NOMO-1 treated with DMSO at 0.1 percent for 48 hours (cell line): ENCODE measurements around the gene MAPK8IP3.
A peak's percentile ranks its signal among the peaks of the same experiment; 100 is the strongest.

Experiments used
- DNase-seq: peaks from one replicate; lab custom pipeline; 2025; ENCODE audit not compliant: unreplicated experiment; lab: John Stamatoyannopoulos, UW

Gene MAPK8IP3, protein sequence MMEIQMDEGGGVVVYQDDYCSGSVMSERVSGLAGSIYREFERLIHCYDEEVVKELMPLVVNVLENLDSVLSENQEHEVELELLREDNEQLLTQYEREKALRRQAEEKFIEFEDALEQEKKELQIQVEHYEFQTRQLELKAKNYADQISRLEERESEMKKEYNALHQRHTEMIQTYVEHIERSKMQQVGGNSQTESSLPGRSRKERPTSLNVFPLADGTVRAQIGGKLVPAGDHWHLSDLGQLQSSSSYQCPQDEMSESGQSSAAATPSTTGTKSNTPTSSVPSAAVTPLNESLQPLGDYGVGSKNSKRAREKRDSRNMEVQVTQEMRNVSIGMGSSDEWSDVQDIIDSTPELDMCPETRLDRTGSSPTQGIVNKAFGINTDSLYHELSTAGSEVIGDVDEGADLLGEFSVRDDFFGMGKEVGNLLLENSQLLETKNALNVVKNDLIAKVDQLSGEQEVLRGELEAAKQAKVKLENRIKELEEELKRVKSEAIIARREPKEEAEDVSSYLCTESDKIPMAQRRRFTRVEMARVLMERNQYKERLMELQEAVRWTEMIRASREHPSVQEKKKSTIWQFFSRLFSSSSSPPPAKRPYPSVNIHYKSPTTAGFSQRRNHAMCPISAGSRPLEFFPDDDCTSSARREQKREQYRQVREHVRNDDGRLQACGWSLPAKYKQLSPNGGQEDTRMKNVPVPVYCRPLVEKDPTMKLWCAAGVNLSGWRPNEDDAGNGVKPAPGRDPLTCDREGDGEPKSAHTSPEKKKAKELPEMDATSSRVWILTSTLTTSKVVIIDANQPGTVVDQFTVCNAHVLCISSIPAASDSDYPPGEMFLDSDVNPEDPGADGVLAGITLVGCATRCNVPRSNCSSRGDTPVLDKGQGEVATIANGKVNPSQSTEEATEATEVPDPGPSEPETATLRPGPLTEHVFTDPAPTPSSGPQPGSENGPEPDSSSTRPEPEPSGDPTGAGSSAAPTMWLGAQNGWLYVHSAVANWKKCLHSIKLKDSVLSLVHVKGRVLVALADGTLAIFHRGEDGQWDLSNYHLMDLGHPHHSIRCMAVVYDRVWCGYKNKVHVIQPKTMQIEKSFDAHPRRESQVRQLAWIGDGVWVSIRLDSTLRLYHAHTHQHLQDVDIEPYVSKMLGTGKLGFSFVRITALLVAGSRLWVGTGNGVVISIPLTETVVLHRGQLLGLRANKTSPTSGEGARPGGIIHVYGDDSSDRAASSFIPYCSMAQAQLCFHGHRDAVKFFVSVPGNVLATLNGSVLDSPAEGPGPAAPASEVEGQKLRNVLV (N-terminal part only)

DNA sequence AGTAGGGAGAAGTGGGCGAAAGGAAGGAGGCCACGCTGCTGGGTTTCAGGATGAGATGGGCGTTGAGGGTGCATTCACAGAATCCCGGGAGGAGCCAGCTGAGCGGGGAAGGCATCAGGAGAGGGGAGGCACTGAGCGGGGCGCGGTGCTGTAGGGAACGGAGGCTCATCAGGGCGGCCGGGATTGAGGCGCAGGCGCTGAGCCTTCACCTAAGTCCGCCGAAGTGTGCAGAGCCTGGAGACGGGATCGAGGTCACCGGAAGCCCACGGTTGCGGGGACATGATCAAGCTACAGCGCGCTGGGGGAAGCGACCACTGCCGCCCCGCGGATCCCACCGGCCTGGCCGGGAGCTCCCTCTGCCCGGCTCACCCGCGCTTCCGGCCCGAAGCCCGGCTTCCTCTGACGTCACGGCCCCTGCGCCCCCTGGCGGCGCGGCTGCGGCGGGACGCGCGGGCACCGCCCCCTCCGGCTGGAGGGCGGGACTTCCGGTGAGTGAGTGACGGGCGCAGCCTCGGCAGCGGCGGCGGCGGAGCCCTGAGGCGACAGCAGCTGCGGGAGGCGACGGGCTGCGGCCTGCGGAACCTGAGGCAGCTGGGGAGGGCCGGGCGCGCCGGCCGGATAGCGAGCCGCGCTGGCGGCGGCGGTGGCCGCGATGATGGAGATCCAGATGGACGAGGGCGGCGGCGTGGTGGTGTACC, at the start of gene MAPK8IP3:
Gene MAPK8IP3, plus strand, starts transcription at position 508 of the 698 bp plus-strand sequence. Its CDS starts 145 bp downstream, at position 653.
- DNase-seq: peak; percentile 78

DNA sequence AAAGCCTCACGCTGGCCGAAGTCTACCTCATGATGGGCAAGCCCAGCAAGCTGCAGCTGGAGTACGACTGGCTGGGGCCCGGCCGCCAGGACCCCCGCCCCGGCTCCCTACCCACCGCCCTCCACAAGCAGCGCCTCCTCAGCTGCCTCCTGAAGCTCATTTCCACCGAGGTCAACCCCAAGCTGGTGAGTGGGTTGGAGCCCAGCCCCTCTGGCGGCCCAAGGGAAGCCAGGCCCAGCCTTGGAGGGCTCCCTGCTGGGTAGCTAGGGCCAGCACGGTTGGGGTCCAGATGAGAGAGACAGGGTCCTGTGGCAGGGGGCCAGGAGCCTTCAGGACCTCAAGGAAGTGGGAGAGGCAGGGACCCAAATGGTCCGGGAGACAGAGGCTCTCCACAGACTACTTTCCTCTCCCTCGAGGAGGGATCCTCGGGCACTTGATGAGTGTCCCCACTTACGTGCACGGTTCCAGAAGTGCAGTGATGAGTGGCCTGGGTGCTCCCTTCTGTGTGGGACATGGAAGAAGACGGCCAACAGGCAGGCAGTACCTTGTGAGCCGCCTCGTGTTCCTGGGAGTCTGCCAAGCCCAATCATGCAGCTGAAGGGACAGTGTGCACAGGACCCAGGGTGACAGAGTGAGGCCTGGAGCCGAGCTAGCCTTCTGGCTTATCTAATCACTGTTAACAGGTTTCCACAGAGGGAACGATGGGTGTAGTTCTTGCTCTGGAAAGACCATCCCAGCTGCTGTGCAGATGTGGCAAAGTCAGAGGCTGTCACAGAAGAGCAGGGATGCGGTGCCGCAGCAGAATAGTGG, 49.0 kb upstream of the MAPK8IP3 start:
- no peak for DNase-seq

DNA sequence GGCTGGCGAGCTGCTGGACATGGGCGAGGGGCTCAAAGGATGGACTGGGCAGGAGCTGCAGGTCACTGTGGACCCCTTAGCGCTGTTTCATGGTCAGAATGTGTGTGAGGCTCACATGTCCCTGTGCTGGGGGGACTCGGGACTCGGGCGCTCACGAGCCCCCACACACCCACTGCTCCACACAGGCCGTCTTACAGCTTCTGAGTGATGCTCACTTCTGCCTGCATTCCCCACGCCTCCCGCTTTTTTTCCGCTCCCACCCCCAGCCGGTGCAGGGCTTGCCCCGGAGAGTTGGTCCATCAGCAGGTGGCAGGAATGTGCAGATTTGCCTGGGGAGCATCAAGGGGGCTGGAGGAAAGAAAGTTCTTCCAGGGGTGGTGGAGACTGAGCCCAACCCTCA, 48.2 kb upstream of the MAPK8IP3 start:
- no peak for DNase-seq

DNA sequence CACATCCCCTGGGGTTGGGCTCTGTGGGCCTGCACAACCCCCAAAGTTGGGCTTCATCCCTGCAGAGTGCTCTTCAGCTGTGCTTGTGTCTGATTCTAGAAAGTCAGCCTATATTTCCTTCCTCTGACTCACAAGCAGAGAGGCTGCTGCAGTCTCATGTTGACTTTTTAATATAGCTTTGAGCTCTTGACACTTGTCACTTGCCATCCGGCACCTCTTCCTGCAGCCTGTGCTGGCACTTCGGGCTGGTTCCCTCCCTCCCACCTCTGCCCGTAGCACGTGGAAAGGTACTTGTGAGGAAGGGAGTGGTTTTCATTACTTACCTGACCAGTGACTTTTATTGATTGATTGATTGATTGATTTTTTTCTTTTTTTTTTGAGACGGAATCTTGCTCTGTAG, 47.0 kb upstream of the MAPK8IP3 start:
- no peak for DNase-seq

DNA sequence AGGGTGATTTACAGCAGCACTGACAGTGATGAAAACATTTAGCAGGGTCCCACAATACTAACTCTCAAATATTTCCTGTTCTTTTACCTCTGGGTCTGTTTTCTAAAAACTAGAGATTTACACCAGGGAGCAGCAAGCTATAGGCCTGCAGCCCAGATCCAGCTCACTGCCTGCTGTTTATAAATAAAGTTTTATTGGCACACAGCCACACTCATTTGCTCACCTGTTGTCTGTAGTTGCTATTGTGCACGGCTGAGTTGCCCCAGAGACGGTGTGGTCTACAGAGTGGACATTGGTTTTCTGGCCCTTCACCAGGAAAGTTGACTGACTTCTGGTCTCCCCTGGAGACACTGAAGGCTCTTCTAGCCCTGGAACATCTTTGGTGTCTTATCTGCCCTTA, 44.2 kb upstream of the MAPK8IP3 start:
- no peak for DNase-seq

DNA sequence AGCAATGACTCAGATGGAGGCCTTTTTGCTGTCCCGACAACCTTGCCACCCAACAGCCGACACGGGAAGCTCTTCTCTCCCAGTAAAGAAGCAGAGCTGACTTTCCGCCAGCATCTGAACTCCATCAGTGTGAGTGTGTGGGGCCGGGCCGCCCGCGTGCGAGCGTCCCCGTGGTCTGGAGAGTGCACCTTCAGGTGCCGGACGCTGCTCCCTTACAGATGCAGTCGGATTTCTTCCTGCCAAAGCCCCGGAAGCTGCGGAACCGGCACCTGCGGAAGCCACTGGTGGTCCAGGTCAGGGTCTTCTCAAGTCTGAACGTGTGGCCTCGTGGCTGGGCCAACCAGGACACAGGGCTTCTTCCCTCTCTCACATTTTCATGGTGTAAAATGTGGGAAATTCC, 43.5 kb upstream of the MAPK8IP3 start:
- DNase-seq: no peak

DNA sequence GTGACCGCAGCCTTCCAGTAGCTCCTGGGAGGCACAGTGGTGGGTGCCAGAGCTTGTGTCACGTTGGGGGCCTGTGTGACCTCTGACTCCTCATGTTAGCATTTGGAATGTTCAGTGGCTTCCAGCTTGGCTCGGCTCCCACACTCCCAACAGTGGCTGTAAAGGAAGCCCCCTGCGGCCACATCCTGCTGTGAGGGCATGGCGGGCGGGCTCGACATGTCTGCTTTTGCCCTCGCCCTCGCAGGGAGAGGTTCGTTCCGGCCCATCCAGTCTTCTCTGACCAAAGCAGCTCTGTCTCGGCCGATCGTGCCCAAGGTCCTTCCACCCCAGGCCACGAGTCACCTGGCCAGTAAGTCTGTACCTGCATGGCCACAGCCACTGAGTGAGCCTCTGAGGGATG, 40.2 kb upstream of the MAPK8IP3 start:
- DNase-seq: no peak

DNA sequence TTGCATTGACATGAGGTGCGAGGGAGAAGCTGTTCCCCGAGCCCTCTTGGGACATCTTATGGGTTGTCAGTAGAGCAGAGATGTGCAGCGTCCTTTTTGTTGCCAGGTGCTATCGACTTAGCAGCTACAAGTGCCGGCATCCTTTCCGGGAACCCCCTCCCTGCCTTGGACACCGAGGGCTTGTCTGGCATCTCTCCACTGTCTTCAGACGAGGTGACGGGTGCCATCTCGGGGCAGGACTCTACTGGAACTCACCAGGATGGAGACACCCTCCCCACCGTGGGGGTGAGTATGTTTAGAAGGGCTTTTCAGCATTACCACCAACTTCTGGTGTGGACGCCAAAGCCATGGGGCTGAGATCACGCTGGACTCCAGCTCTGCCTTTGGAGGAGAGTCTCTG, 39.7 kb upstream of the MAPK8IP3 start:
- no peak for DNase-seq

DNA sequence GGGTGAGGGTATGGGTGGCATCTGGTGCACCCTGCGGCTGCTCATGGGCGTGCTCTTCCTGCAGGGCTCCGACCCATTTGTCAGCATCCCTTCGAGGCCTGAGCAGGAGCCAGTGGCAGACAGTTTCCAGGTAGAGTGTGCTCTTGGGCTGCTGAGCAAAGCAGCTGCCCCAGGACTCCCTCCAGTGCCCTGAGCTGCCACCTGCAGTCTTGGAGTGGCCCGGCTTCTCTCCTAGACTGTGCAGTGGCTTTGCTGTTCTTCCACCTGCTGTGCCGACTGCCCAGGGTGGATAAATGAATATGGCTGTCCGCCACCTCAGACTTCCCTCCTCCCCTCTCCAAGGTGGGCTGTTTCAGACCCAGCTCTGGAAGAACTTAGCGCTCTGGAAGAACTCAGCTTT, 38.7 kb upstream of the MAPK8IP3 start:
- no peak for DNase-seq

DNA sequence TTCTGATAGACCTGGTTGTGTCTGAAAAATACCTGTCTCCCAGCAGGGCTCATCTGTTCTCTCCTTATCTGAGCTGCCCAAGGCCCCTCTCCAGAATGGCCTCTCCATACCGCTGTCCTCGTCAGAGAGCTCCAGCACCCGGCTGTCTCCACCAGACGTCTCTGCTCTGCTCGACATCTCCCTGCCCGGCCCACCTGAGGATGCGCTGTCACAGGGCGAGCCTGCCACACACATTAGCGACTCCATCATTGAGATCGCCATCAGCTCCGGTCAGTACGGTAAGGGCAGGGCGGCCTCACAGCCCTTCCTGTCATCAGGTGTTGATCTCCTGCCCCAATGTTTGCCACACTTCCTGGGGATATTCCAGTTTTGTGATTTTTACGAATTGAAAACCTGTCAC, 38.1 kb upstream of the MAPK8IP3 start:
- no peak for DNase-seq

DNA sequence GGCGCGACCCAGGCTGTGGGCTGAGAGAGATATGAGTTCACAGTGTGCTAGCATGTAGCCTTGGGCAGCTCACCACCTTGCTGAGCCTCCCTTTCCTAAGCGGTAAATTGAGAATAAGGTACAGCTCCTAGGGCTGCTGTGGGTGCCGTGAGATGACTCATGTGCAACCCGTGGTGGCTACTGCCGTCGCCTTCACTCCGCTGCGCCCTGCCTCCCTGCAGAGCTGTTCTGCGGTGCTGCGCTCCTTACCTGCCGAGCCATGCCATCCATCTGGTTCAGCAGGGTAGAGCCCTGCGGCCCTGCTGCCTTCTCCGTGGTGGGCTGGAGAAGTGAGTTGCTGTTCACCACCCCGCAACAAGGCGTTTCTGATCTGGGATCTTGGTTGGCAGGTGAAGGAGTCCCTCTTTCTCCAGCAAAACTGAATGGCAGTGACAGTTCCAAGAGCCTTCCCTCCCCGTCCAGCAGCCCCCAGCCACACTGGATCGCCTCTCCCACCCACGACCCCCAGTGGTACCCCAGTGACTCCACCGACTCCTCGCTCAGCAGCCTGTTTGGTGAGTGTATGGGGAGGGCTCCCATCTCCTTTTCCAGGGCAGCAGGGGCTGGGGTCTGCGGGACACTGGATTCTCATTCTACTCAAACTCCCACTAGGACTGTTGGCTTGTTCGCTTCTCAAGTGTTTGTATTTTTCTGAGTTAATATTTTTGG, 37.2 kb upstream of the MAPK8IP3 start:
- DNase-seq: no peak

DNA sequence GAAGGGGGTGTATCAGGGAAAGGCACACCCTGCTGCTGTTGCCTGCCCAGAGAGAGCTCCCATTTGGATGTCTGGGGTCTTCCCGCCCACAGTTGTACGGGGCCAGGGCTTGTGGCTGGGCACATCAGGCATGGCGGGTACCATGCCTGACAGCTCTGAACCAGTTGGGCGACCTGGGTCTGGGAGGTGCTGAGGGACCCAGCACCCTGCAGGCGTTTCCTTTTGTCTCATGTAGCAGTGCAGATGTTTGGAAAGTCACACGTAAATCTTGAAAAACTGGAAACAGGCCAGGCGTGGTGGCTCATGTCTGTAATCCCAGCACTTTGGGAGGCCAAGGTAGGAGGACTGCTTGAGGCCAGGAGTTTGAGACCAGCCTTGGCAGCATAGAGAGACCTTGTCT, 36.3 kb upstream of the MAPK8IP3 start:
- DNase-seq: no peak

DNA sequence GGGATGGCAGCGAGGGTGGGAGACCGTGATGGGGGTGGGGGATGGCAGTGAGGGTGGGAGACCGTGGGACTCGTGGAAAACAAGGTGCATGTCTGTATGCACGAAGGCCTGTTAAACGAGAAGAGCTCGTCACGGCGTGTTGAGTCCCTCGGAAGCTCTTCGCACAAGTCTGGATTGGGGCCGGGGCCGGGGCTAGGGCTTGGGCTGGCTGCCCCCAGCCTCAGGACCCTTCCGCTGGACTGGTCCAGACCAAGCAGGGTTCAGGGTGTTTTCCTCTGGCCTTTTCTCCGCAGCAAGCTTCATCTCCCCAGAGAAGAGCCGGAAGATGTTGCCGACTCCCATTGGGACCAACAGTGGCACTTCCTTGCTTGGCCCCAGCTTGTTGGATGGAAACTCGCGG, 35.6 kb upstream of the MAPK8IP3 start:
- DNase-seq: no peak

DNA sequence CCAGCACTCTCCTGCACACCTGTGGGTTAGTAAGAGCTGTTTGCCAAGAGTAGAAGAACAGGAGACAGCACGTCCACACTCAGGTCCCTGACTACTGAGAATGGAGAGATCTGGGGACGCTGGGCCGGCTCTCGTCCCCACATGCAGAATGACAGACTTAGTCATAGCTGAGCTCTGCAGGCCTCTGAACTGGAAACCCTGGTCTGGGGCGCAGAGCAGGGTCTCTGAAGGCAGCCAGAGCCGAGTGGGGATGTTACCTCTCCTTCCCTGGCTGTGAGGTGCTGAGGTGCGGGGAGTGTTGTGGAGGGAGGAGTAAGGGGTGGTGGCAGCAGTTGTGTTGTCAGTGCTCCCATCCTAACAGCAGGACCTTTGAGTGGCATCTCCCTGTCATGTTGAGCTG, 35.1 kb upstream of the MAPK8IP3 start:
- DNase-seq: no peak

DNA sequence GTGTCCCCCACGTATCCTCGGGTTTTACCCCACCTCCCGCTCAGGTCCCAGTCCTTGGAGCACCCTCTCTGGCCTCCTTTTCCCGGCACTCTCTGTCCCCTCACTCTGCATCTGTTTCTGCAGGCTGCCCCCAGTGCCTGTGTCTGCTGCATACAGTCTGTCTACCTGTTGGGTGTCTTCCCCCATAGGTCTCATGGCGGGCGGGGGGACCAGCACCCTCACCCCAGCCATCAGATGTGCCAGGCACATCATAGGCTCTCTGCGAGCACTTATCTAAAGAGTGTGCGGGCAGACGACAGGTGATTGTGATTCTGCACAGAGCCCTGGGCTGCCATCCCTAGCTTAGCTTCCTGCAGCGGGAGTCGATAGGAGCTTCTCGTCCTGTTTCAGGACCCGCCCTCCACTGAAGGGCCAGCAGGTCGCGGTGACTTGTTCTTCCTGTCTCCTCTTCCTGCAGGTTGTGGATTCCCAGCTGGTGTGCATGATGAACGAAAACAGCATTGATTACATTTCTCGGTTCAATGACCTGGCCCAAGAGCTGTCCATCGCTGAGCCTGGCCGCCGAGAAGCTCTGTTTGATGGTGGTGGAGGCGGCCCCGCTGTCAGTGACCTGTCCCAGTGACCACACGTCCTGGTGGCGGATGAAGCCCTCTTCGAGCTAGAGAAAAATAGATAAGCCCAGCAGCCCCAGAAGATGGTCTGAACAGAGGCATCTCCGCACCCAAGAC, 32.4 kb upstream of the MAPK8IP3 start:
- DNase-seq: no peak

DNA sequence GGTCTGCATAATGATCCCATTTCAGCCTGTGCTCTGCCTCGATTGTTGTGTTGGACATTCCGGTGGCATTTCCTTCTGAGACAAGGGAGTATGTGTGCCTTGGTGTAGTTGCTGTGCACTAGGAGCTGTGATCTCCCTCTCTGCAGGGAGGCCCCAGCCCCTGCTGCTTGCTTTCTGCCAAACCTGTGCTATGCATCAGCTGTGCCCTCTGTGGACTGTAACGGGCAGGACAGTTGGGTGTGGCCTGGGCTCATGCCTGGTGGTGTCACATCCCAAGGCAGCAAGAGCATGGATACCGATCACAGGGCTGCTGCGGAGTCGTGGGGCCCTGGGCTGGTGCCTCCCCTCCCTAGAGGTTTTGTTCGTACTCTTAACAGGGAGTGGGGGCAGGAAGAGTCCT, 31.7 kb upstream of the MAPK8IP3 start:
- no peak for DNase-seq

DNA sequence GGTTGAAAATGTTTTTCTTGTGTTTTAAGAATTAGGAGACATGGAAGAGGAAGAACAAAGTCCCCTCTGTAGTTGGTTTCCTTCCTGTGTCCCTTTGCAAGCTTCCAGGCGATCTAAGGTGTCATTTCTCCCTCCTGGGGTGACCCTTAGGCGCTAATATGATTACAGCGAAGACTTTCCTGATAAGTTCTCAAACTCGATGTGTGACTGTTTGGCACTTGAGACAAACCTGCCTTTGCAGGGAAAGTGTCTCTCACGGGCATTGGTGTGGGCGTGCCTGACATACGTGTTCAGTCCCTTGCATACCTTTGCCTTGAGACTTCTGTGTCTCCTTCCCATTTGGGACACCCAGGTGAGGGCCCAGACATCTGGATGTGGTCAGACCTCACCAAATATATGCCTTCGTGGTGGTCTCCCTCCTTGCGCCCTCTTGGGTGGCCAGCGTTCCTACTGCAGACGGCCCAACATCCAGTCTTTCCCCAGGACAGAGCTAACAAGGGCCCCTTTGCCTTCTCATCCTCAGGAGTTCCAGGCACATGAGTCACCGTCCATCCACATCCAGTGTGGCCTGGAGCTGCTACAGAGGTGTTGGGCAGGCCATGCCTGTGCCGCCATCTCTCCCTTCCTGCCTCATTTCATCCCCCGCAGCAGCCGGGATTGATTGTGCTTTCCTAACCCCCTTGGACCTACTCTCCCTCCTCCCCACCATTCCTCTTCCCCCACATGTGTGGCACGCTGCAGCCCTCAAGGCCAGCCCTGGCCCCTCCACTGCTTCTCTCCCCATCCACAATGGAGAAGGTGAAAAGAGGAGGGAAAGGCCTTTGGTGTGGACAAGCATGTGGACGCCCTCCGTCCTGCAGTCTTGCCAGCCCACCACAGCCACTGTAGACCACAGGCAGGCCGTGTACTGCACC, 31.0 kb upstream of the MAPK8IP3 start:
- no peak for DNase-seq

DNA sequence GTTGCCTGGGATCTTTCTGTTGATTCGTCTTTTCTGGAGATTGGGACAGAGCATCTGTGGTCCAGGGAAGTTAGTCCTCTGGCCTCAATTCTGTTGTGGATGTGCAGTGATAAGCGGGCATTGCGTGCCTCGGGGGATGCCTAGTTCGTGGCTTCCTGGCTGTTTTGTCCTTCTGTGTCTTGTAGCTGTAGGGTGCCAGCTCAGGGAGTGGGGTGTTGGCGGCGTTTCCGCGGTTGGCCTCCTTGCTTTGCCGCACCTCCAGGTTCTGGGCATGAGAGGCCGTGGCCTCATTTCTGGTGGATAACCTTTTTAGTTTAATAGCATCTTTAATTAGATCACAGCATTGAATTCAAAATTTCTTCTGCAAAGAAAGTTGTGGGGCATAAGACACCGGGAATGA, 29.3 kb upstream of the MAPK8IP3 start:
- no peak for DNase-seq
